A549 treated with dexamethasone at 1 μM for 4 hours (cell line): Measurements from ENCODE around the gene MCF2L. TPM values are rescaled to one million over a fixed set of nuclear protein-coding genes. Genes with fewer than 3 reads are reported as not detected.

Source experiments
- total RNA-seq: library from RNA; stranded (reverse); fragments of 200-300 nt; extraction: Qiagen RNA extraction; gene quantifications from 5 replicates; pipeline ENCODE4 v1.2.3, GENCODE V29; 2022

Gene MCF2L
- total RNA-seq: 0.27 to 0.53 TPM (median 0.38 TPM) in 5 replicates

GRCh38 chr13:112968910-112969691 lies at the start of gene MCF2L:
Gene MCF2L, plus strand, starts transcription at chr13:112969214. Its CDS starts 166 bp downstream, at chr13:112969380.

GRCh38 chr13:113105032-113105920 lies 136.3 kb downstream of the MCF2L start, which contains the start of gene F7:
Gene F7, plus strand, starts transcription at chr13:113105791. Its CDS starts 51 bp downstream, at chr13:113105842.

GRCh38 chr13:113122550-113123225 lies 153.7 kb downstream of the MCF2L start, which contains the start of gene F10:
Gene F10, plus strand, starts transcription at chr13:113122799. Its CDS starts 57 bp downstream, at chr13:113122856.

Other genes with a start within 250 kb of the MCF2L start
- gene F7, start 136.6 kb downstream of the MCF2L start, total RNA-seq: 0.05 to 0.16 TPM (median 0.07 TPM) in 5 replicates
- 0.06 to 0.07 TPM in 2 of 5 replicates, not detected in the others for gene F10, start 153.6 kb downstream of the MCF2L start, total RNA-seq
- not detected in 5 replicates for gene PROZ, start 189.4 kb downstream of the MCF2L start, total RNA-seq
- 35.1 to 40.3 TPM (median 37.7 TPM) in 5 replicates for gene PCID2, start 239.5 kb downstream of the MCF2L start, total RNA-seq
- gene CUL4A, start 240.4 kb downstream of the MCF2L start, total RNA-seq: 46.8 to 55.4 TPM (median 51.1 TPM) in 5 replicates